ENCODE measurements around the gene SYN1. TPM values are rescaled to one million over a fixed set of nuclear protein-coding genes. Genes with fewer than 3 reads are reported as not detected.
"Not testable (repeated sequence)": the region's sequence is repeated elsewhere in the genome, so short reads cannot be mapped to it uniquely, and the experiment has no call there.

The SYN1 gene
- under 1 TPM in 1 of 3 donors, not detected in 2; 0.40 TPM for total RNA-seq
- 0.07 TPM for total RNA-seq (2013)

DNA sequence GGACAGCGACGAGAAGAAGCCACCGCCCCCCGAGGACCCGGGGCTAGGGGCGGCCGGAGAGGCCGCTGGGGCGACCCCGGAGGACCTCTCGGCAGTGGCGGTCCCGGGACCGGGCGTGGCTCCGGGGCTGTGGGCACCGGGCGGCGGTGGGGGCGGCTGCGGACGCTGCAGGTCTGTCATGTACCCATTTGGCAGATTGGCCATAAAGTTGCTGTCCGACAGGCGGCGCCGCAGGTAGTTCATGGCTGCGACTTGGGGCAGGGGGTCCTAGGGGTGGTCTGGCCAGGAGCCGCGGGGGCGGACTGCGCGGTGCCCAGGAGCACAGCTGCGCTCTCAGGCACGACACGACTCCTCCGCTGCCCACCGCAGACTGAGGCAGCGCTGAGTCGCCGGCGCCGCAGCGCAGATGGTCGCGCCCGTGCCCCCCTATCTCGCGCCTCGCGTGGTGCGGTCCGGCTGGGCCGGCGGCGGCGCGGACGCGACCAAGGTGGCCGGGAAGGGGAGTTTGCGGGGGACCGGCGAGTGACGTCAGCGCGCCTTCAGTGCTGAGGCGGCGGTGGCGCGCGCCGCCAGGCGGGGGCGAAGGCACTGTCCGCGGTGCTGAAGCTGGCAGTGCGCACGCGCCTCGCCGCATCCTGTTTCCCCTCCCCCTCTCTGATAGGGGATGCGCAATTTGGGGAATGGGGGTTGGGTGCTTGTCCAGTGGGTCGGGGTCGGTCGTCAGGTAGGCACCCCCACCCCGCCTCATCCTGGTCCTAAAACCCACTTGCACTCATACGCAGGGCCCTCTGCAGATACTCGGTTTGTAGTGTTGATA lies at the start of gene SYN1:
SYN1 (minus strand) TSS at position 372 of the 817 bp plus-strand sequence; CDS start at position 243, 129 bp downstream.
- H3K4me1 Mint-ChIP-seq = peaks cover 0 to 6% of the 10 kb centered on the region in 2 donors
- peaks cover 55 to 58% of the 10 kb centered on the region in 2 donors for H3K27me3 Mint-ChIP-seq (ENCODE audit: low read depth in 2 of 2)
- H3K27me3 ChIP-seq (ENCODE audit: control insufficient read depth, insufficient read depth, low read length) = peaks cover 19% of the 10 kb centered on the region
- no peak within 1 kb of the TSS for H3K4me3 ChIP-seq (ENCODE audit: low read length)
- no peaks in the 10 kb centered on the region for H3K36me3 ChIP-seq (ENCODE audit: control insufficient read depth, insufficient read depth, low read length)
- H3K4me1 ChIP-seq (ENCODE audit: control insufficient read depth, insufficient read depth, low read length) = peaks cover 15% of the 10 kb centered on the region
- intact Hi-C loops (cut with micrococcal nuclease) = loop anchor here (1.0 to 5.0 kb wide), 2 partner anchors 38 to 58 kb away; partner anchors contain the start of genes ARAF and UXT
- no peaks in the 10 kb centered on the region for H3K9me3 Mint-ChIP-seq
- 2% methylated on average over 73 of the region's 88 CpGs for WGBS (ENCODE audit: insufficient coverage)
- H3K27ac ChIP-seq (ENCODE audit: low read length) = no peak within 1 kb of the TSS
- TF ChIP-seq, protein P1, sequence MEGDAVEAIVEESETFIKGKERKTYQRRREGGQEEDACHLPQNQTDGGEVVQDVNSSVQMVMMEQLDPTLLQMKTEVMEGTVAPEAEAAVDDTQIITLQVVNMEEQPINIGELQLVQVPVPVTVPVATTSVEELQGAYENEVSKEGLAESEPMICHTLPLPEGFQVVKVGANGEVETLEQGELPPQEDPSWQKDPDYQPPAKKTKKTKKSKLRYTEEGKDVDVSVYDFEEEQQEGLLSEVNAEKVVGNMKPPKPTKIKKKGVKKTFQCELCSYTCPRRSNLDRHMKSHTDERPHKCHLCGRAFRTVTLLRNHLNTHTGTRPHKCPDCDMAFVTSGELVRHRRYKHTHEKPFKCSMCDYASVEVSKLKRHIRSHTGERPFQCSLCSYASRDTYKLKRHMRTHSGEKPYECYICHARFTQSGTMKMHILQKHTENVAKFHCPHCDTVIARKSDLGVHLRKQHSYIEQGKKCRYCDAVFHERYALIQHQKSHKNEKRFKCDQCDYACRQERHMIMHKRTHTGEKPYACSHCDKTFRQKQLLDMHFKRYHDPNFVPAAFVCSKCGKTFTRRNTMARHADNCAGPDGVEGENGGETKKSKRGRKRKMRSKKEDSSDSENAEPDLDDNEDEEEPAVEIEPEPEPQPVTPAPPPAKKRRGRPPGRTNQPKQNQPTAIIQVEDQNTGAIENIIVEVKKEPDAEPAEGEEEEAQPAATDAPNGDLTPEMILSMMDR (IDR thresholded peaks at IDR 0.05) = no peak
- no peaks in the 10 kb centered on the region for H3K9me3 ChIP-seq (ENCODE audit: control insufficient read depth, insufficient read depth, low read length)
- H3K27ac Mint-ChIP-seq = no peak within 1 kb of the TSS
- peak within 1 kb of the TSS; percentile 17 for H3K4me3 Mint-ChIP-seq
- DNase-seq = peak; percentile 79 to 93
- no peaks in the 10 kb centered on the region for H3K36me3 Mint-ChIP-seq
- peak; percentile 94 to 97 (median 97) for ATAC-seq

DNA sequence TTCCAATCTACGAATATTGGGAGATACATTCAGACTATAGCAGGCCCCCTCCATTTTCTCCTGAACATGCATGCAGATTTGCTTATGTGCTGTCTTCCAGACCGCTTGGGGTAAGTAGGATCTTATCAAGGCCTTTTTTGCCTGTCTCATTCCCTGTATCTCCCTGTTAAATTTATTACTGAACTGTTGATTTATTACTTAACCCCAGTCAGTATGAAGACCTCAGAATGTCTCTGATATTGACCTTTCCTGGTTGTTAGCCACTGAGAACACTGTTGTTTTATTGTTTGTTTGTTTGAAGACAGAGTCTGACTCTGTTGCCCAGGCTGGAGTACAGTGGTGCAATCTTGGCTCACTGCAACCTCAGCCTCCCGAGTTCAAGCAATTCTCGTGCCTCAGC lies 46.1 kb upstream of the SYN1 start:
- H3K9me3 ChIP-seq (ENCODE audit: control insufficient read depth, insufficient read depth, low read length); H3K36me3 Mint-ChIP-seq; H3K9me3 Mint-ChIP-seq; DNase-seq; intact Hi-C loops (cut with micrococcal nuclease); H3K4me3 Mint-ChIP-seq; H3K27me3 ChIP-seq (ENCODE audit: control insufficient read depth, insufficient read depth, low read length); H3K4me3 ChIP-seq (ENCODE audit: low read length); H3K36me3 ChIP-seq (ENCODE audit: control insufficient read depth, insufficient read depth, low read length); H3K27ac ChIP-seq (ENCODE audit: low read length); H3K27ac Mint-ChIP-seq; H3K4me1 ChIP-seq (ENCODE audit: control insufficient read depth, insufficient read depth, low read length); H3K4me1 Mint-ChIP-seq; ATAC-seq: not testable (repeated sequence)
- peaks cover 2 to 15% of the 10 kb centered on the region in 2 donors for H3K27me3 Mint-ChIP-seq (ENCODE audit: low read depth in 2 of 2)
- WGBS (ENCODE audit: insufficient coverage) = 90% methylated on average over 3 of the region's 4 CpGs

DNA sequence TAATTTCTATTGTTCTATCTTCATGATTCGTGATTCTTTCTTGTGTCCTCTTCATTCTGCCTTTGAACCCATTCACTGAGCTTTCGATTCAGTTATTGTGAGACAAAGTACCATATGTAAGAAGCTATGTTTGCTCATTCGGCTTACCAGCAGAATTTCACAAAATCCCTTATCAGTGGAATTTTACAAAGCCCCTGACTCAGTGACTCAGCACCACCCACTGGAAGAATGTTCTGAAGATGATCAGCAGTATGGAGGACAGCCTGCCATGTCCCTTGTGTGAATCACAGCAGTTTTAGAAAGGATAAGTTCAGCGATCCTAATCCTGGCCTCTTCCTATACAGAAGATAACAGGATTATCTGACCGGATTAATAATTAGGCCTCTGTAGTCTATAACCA lies 45.1 kb upstream of the SYN1 start:
- ATAC-seq = no peak
- Histone ChIP-seq H3K9me3 (ENCODE audit: control insufficient read depth, insufficient read depth, low read length) (no peaks in the 10 kb centered on the region), H3K36me3 (ENCODE audit: control insufficient read depth, insufficient read depth, low read length) (no peaks in the 10 kb centered on the region), H3K27me3 (ENCODE audit: control insufficient read depth, insufficient read depth, low read length) (no peaks in the 10 kb centered on the region), H3K4me1 (ENCODE audit: control insufficient read depth, insufficient read depth, low read length) (no peaks in the 10 kb centered on the region), H3K27ac (ENCODE audit: low read length) (no peak overlapping the region), H3K4me3 (ENCODE audit: low read length) (no peak overlapping the region)
- Mint-ChIP-seq H3K4me1 (no peaks in the 10 kb centered on the region), H3K27me3 (ENCODE audit: low read depth in 2 of 2) (peaks cover 2 to 6% of the 10 kb centered on the region in 2 donors), H3K36me3 (no peaks in the 10 kb centered on the region), H3K9me3 (no peaks in the 10 kb centered on the region), H3K27ac (no peak overlapping the region), H3K4me3 (no peak overlapping the region)
- intact Hi-C loops (cut with micrococcal nuclease) = no loop called here
- TF ChIP-seq, protein P1 (IDR thresholded peaks at IDR 0.05) = no peak
- 94% methylated on average over 3 of the region's 5 CpGs for WGBS (ENCODE audit: insufficient coverage)
- DNase-seq = no peak

DNA sequence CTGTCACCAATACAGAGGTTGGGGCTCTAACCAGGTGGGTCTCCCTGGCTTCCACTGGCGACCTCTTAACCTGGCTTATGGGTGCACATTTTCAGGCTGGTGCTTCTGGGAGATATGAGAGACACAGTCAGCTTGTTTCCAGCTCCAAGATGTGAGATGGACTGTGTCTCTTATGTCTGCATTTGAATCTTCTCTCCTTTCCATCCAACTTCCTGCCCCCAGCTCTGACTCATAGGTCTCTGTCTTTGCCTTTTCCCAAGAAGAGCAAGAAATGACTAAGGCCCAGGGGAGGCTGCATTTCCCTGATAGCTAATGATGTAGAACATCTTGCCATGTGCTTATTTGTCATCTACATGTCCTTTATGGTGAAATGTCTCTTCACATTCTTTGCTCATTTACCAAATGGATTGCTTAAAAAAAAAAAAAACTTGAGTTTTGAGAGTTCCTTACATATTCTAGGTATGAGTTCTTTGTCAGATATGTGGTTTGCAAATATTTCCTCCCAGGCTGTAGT lies 42.5 kb upstream of the SYN1 start:
- peaks cover 0 to 8% of the 10 kb centered on the region in 2 donors for H3K4me1 Mint-ChIP-seq
- TF ChIP-seq, protein P1 (IDR thresholded peaks at IDR 0.05) = no peak
- no peaks in the 10 kb centered on the region for H3K9me3 ChIP-seq (ENCODE audit: control insufficient read depth, insufficient read depth, low read length)
- WGBS (ENCODE audit: insufficient coverage) = 86% methylated on average over 1 of the region's 1 CpG
- H3K27ac ChIP-seq (ENCODE audit: low read length) = no peak overlapping the region
- H3K9me3 Mint-ChIP-seq = no peaks in the 10 kb centered on the region
- ATAC-seq (no peak), DNase-seq (no peak)
- no peaks in the 10 kb centered on the region for H3K36me3 Mint-ChIP-seq
- intact Hi-C loops (cut with micrococcal nuclease) = no loop called here
- H3K4me3 ChIP-seq (ENCODE audit: low read length) = no peak overlapping the region
- peaks cover 0 to 6% of the 10 kb centered on the region in 2 donors for H3K27me3 Mint-ChIP-seq (ENCODE audit: low read depth in 2 of 2)
- peaks cover 8% of the 10 kb centered on the region for H3K4me1 ChIP-seq (ENCODE audit: control insufficient read depth, insufficient read depth, low read length)
- H3K36me3 ChIP-seq (ENCODE audit: control insufficient read depth, insufficient read depth, low read length) = peaks cover under 1% of the 10 kb centered on the region
- H3K4me3 Mint-ChIP-seq = no peak overlapping the region
- H3K27ac Mint-ChIP-seq = no peak overlapping the region
- no peaks in the 10 kb centered on the region for H3K27me3 ChIP-seq (ENCODE audit: control insufficient read depth, insufficient read depth, low read length)
